Lower leg skin (tissue), 3 donors: ENCODE results near the gene CD8B.

Experiments
- POLR2A ChIP-seq, 2 donors: fragments of 450-650 bp; IDR thresholded peaks; one replicate each; pipeline ENCODE4 v1.6.1; 2016 to 2017; ENCODE audit warnings: antibody characterized with exemption in 2 of 2, mild to moderate bottlenecking in 1 of 2, moderate library complexity in 1 of 2
- TF ChIP-seq, protein P1 (sequence below), 3 donors: fragments of 450-650 bp; IDR thresholded peaks; one replicate each; pipeline ENCODE4 v1.5.1; 2016; ENCODE audit warnings: antibody characterized with exemption in 3 of 3, mild to moderate bottlenecking in 3 of 3, moderate library complexity in 2 of 3

DNA sequence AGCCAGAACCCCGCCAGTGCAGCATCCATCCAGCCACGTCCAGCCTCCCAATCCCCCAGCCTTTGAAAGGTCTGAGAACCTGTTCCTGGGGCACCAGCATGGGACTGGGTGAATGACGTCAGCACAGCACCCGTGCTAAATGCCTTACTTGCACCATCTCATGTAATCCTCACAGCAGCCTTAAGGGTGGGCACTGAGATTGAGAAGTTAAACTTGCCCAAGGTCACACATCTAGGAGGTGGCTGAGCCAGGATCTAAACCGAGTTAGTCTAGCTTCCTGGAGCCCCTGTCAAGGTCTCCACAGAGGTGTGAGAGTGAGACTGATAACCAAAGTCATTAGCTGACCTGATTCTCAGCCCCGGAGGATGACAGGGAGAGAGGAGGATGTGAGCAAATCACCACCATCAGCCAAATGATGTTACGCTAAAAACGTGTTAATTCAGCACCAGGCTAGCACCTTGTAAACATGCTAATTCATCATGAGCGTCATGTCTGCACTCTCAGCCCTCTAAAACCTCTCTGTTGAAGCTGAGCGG is 75.6 kb downstream of the CD8B start:
- TF ChIP-seq, protein P1, sequence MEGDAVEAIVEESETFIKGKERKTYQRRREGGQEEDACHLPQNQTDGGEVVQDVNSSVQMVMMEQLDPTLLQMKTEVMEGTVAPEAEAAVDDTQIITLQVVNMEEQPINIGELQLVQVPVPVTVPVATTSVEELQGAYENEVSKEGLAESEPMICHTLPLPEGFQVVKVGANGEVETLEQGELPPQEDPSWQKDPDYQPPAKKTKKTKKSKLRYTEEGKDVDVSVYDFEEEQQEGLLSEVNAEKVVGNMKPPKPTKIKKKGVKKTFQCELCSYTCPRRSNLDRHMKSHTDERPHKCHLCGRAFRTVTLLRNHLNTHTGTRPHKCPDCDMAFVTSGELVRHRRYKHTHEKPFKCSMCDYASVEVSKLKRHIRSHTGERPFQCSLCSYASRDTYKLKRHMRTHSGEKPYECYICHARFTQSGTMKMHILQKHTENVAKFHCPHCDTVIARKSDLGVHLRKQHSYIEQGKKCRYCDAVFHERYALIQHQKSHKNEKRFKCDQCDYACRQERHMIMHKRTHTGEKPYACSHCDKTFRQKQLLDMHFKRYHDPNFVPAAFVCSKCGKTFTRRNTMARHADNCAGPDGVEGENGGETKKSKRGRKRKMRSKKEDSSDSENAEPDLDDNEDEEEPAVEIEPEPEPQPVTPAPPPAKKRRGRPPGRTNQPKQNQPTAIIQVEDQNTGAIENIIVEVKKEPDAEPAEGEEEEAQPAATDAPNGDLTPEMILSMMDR (IDR thresholded peaks at IDR 0.05) = no peak
- no peak for TF ChIP-seq POLR2A (IDR thresholded peaks at IDR 0.05)
